ENCODE measurements around the gene RBM20.

RBM20 gene

GRCh38 chr10:110793128-110793812 is 149.1 kb downstream of the RBM20 start:
- H3K4me1 ChIP-seq (ENCODE audit: insufficient read depth, insufficient read length), result no peaks in the 10 kb centered on the region
- no peak overlapping the region for H3K9ac ChIP-seq (ENCODE audit: insufficient read length, low read depth)
- H3K27me3 ChIP-seq (ENCODE audit: insufficient read depth, insufficient read length), result no peaks in the 10 kb centered on the region
- no peak for DNase-seq (ENCODE audit: low read depth, low spot score)
- no peak for TF ChIP-seq YY1 (IDR thresholded peaks at IDR 0.05; ENCODE audit: insufficient read depth, insufficient read length)
- no peak overlapping the region for H3K4me3 ChIP-seq (ENCODE audit: insufficient read length, low read depth)
- no peaks in the 10 kb centered on the region for H3K36me3 ChIP-seq (ENCODE audit: insufficient read depth, insufficient read length, low read length)
- no peaks in the 10 kb centered on the region for H3K9me3 ChIP-seq (ENCODE audit: insufficient read depth, low read length)

GRCh38 chr10:110793886-110794285 is 149.8 kb downstream of the RBM20 start:
- no peak for DNase-seq (ENCODE audit: low read depth, low spot score)
- H3K36me3 ChIP-seq (ENCODE audit: insufficient read depth, insufficient read length, low read length), result no peaks in the 10 kb centered on the region
- H3K27me3 ChIP-seq (ENCODE audit: insufficient read depth, insufficient read length), result no peaks in the 10 kb centered on the region

GRCh38 chr10:110794808-110795207 is 150.7 kb downstream of the RBM20 start:
- Histone ChIP-seq H3K9ac (ENCODE audit: insufficient read length, low read depth) (no peak overlapping the region), H3K9me3 (ENCODE audit: insufficient read depth, low read length) (no peaks in the 10 kb centered on the region), H3K27me3 (ENCODE audit: insufficient read depth, insufficient read length) (no peaks in the 10 kb centered on the region), H3K36me3 (ENCODE audit: insufficient read depth, insufficient read length, low read length) (peaks cover 4% of the 10 kb centered on the region), H3K4me3 (ENCODE audit: insufficient read length, low read depth) (no peak overlapping the region), H3K4me1 (ENCODE audit: insufficient read depth, insufficient read length) (no peaks in the 10 kb centered on the region)
- TF ChIP-seq YY1 (IDR thresholded peaks at IDR 0.05; ENCODE audit: insufficient read depth, insufficient read length), result no peak
- no peak for TF ChIP-seq ZNF274 (IDR thresholded peaks at IDR 0.05; ENCODE audit: low read depth, low read length)
- TF ChIP-seq SUZ12 (IDR thresholded peaks at IDR 0.05; ENCODE audit: extremely low read depth, insufficient read depth, insufficient read length), result no peak
- DNase-seq (ENCODE audit: low read depth, low spot score), result no peak

More at GRCh38 chr10:110793886-110794285, 149.8 kb downstream of the RBM20 start:
- no peak for TF ChIP-seq SUZ12 (IDR thresholded peaks at IDR 0.05; ENCODE audit: extremely low read depth, insufficient read depth, insufficient read length)
- no peak for TF ChIP-seq YY1 (IDR thresholded peaks at IDR 0.05; ENCODE audit: insufficient read depth, insufficient read length)
- no peak for TF ChIP-seq ZNF274 (IDR thresholded peaks at IDR 0.05; ENCODE audit: low read depth, low read length)
- H3K4me3 ChIP-seq (ENCODE audit: insufficient read length, low read depth), result no peak overlapping the region
- no peaks in the 10 kb centered on the region for H3K4me1 ChIP-seq (ENCODE audit: insufficient read depth, insufficient read length)
- no peaks in the 10 kb centered on the region for H3K9me3 ChIP-seq (ENCODE audit: insufficient read depth, low read length)
- no peak overlapping the region for H3K9ac ChIP-seq (ENCODE audit: insufficient read length, low read depth)

GRCh38 chr10:110797416-110797815 is 153.3 kb downstream of the RBM20 start:
- no peak for TF ChIP-seq SUZ12 (IDR thresholded peaks at IDR 0.05; ENCODE audit: extremely low read depth, insufficient read depth, insufficient read length)
- no peak for TF ChIP-seq ZNF274 (IDR thresholded peaks at IDR 0.05; ENCODE audit: low read depth, low read length)
- TF ChIP-seq YY1 (IDR thresholded peaks at IDR 0.05; ENCODE audit: insufficient read depth, insufficient read length), result no peak
- no peak overlapping the region for H3K4me3 ChIP-seq (ENCODE audit: insufficient read length, low read depth)
- H3K36me3 ChIP-seq (ENCODE audit: insufficient read depth, insufficient read length, low read length), result peaks cover 6% of the 10 kb centered on the region
- DNase-seq (ENCODE audit: low read depth, low spot score), result no peak
- no peaks in the 10 kb centered on the region for H3K4me1 ChIP-seq (ENCODE audit: insufficient read depth, insufficient read length)
- H3K9me3 ChIP-seq (ENCODE audit: insufficient read depth, low read length), result no peaks in the 10 kb centered on the region
- H3K9ac ChIP-seq (ENCODE audit: insufficient read length, low read depth), result no peak overlapping the region
- H3K27me3 ChIP-seq (ENCODE audit: insufficient read depth, insufficient read length), result no peaks in the 10 kb centered on the region

DNA sequence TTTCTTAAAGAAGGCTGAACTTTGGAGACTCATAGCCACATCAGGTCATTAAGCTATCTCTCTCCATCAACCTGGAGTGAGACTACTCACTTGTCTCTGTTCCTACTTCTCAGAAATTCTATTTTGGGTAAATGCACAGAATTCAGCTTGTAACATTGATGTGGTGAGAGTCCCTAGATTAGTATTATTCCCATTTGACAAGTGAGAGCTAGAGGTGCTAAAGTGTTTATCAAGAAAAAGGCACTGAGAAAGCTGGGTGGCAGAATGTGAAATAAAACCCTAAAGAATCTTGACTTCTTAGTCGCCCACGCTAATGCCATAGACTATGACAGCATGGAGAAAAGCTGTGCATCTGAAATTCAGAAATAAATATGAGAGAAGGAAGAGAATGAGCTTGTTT is 154.2 kb downstream of the RBM20 start:
- Histone ChIP-seq H3K4me3 (ENCODE audit: insufficient read length, low read depth) (no peak overlapping the region), H3K4me1 (ENCODE audit: insufficient read depth, insufficient read length) (no peaks in the 10 kb centered on the region), H3K9ac (ENCODE audit: insufficient read length, low read depth) (no peak overlapping the region), H3K27me3 (ENCODE audit: insufficient read depth, insufficient read length) (no peaks in the 10 kb centered on the region), H3K9me3 (ENCODE audit: insufficient read depth, low read length) (no peaks in the 10 kb centered on the region), H3K36me3 (ENCODE audit: insufficient read depth, insufficient read length, low read length) (peaks cover 6% of the 10 kb centered on the region)
- TF ChIP-seq ZNF274 (IDR thresholded peaks at IDR 0.05; ENCODE audit: low read depth, low read length) (no peak), SUZ12 (IDR thresholded peaks at IDR 0.05; ENCODE audit: extremely low read depth, insufficient read depth, insufficient read length) (no peak), YY1 (IDR thresholded peaks at IDR 0.05; ENCODE audit: insufficient read depth, insufficient read length) (no peak)
- DNase-seq (ENCODE audit: low read depth, low spot score), result no peak

- Histone ChIP-seq H3K4me1 (ENCODE audit: insufficient read depth, insufficient read length) (no peaks in the 10 kb centered on the region), H3K27me3 (ENCODE audit: insufficient read depth, insufficient read length) (no peaks in the 10 kb centered on the region), H3K9me3 (ENCODE audit: insufficient read depth, low read length) (no peaks in the 10 kb centered on the region), H3K9ac (ENCODE audit: insufficient read length, low read depth) (no peak overlapping the region), H3K4me3 (ENCODE audit: insufficient read length, low read depth) (no peak overlapping the region), H3K36me3 (ENCODE audit: insufficient read depth, insufficient read length, low read length) (peaks cover 6% of the 10 kb centered on the region)
- TF ChIP-seq SUZ12 (IDR thresholded peaks at IDR 0.05; ENCODE audit: extremely low read depth, insufficient read depth, insufficient read length), result no peak
- DNase-seq (ENCODE audit: low read depth, low spot score), result no peak
Observed at GRCh38 chr10:110802090-110802489, 158.0 kb downstream of the RBM20 start.

DNA sequence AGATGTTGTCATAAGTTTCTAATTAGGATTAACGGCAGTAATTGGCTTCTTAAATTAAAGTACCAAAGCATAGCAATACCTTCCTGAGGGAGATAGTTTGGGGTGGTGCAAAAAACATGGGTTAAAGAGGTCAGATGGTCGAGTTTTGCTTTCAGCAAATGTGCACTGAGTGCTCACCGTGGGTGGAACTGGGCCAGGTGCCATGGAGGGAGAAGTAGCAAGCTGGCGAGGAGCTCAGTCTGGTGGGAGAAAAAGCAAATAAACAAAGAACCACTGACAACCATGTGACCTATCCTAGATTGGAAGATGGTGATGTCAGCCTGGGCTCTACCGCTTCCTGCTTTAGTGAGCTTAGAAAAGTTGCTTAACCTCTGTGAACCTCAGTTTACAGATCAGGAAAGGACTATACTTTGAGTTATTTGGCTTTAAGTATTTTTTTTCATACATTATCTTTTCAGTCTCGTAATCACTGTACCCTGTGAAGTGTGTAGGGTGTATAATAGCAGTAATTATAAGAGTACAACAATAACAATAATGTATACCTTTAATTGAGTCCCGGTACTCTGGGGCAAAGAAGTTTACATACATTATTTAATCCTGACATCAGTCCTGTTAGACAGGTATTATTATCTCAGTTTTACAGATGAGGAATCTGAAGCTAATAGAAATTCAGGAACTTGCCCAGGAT is 158.6 kb downstream of the RBM20 start:
- Histone ChIP-seq H3K36me3 (ENCODE audit: insufficient read depth, insufficient read length, low read length) (peaks cover 6% of the 10 kb centered on the region), H3K9ac (ENCODE audit: insufficient read length, low read depth) (no peak overlapping the region), H3K4me3 (ENCODE audit: insufficient read length, low read depth) (no peak overlapping the region), H3K27me3 (ENCODE audit: insufficient read depth, insufficient read length) (no peaks in the 10 kb centered on the region), H3K9me3 (ENCODE audit: insufficient read depth, low read length) (no peaks in the 10 kb centered on the region), H3K4me1 (ENCODE audit: insufficient read depth, insufficient read length) (no peaks in the 10 kb centered on the region)
- no peak for TF ChIP-seq SUZ12 (IDR thresholded peaks at IDR 0.05; ENCODE audit: extremely low read depth, insufficient read depth, insufficient read length)
- no peak for TF ChIP-seq YY1 (IDR thresholded peaks at IDR 0.05; ENCODE audit: insufficient read depth, insufficient read length)
- TF ChIP-seq ZNF274 (IDR thresholded peaks at IDR 0.05; ENCODE audit: low read depth, low read length), result no peak
- no peak for DNase-seq (ENCODE audit: low read depth, low spot score)

Measured in NT2/D1 (cell line).